GM18517 (cell line): ENCODE measurements around the gene CDK14.

Source experiments
- ATAC-seq: cut with Tn5 transposase; IDR thresholded peaks from one replicate; pipeline ENCODE4 v1.9.1; 2021; ENCODE audit warnings: mild to moderate bottlenecking, moderate library complexity; ENCODE audit not compliant: unreplicated experiment

CDK14 gene

GRCh38 chr7:91181949-91182348 is 585.8 kb downstream of the CDK14 start:
- no peak for ATAC-seq

GRCh38 chr7:91182819-91183764 is 587.0 kb downstream of the CDK14 start:
- ATAC-seq, result no peak

- ATAC-seq, result no peak
Observed at GRCh38 chr7:91185771-91186170, 589.6 kb downstream of the CDK14 start.

- no peak for ATAC-seq
Observed at GRCh38 chr7:91187061-91187460, 590.9 kb downstream of the CDK14 start.

- ATAC-seq, result no peak
Observed at GRCh38 chr7:91191771-91192170, 595.6 kb downstream of the CDK14 start.

- ATAC-seq, result no peak
Observed at GRCh38 chr7:91193141-91193540, 597.0 kb downstream of the CDK14 start.

GRCh38 chr7:91194841-91195240 is 598.7 kb downstream of the CDK14 start:
- ATAC-seq, result no peak

GRCh38 chr7:91196058-91196457 is 599.9 kb downstream of the CDK14 start:
- ATAC-seq, result no peak

- ATAC-seq, result no peak
Observed at GRCh38 chr7:91198371-91198770, 602.2 kb downstream of the CDK14 start.

- ATAC-seq, result no peak
Observed at GRCh38 chr7:91199601-91200000, 603.5 kb downstream of the CDK14 start.

GRCh38 chr7:91201442-91202113 is 605.5 kb downstream of the CDK14 start:
- ATAC-seq, result no peak

- no peak for ATAC-seq
Observed at GRCh38 chr7:91206361-91206960, 610.3 kb downstream of the CDK14 start.

GRCh38 chr7:91212582-91212981 is 616.5 kb downstream of the CDK14 start:
- ATAC-seq, result no peak

GRCh38 chr7:91226411-91226810 is 630.3 kb downstream of the CDK14 start:
- ATAC-seq, result no peak

GRCh38 chr7:91228327-91228726 is 632.2 kb downstream of the CDK14 start:
- no peak for ATAC-seq

GRCh38 chr7:91228927-91229558 is 632.9 kb downstream of the CDK14 start:
- ATAC-seq, result no peak

GRCh38 chr7:91230100-91230499 is 634.0 kb downstream of the CDK14 start:
- no peak for ATAC-seq

- no peak for ATAC-seq
Observed at GRCh38 chr7:91230503-91230902, 634.4 kb downstream of the CDK14 start.

GRCh38 chr7:91233212-91233611 is 637.1 kb downstream of the CDK14 start:
- no peak for ATAC-seq

- no peak for ATAC-seq
Observed at GRCh38 chr7:91235211-91235832, 639.2 kb downstream of the CDK14 start.

GRCh38 chr7:91239171-91239604 is 643.1 kb downstream of the CDK14 start:
- no peak for ATAC-seq
